ENCODE measurements around the gene RRP15. TPM values are rescaled to one million over a fixed set of nuclear protein-coding genes. Genes with fewer than 3 reads are reported as not detected.

The RRP15 gene
- total RNA-seq, 2 donors from 2014 or later: 24.9 to 27.3 TPM

DNA sequence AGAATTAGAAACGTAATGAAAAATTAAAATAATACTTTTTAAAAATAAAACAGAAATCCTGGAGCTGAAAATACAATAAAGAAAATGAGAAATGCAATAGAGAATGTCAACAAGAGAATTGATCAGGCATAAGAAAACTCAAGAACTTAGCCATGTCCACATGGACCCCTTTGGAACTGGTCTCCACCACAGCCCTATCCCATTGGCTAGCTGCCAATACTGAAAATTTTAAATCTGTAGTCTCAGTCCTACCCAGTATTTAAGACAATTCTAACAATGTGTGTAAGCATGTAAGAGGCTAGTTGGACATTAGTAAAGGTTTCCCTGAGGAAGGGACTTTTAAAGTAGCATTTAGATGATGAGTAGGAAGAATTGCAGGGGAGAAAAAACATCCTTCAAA is 25.8 kb upstream of the RRP15 start:
- Mint-ChIP-seq H3K9me3 (no peaks in the 10 kb centered on the region), H3K27ac (no peak overlapping the region), H3K36me3 (ENCODE audit: low read depth) (no peaks in the 10 kb centered on the region), H3K27me3 (ENCODE audit: insufficient read depth) (peaks cover 3% of the 10 kb centered on the region), H3K4me3 (no peak overlapping the region), H3K4me1 (peaks cover 9% of the 10 kb centered on the region)
- Histone ChIP-seq H3K4me3 (ENCODE audit: low read length) (no peak overlapping the region), H3K27me3 (ENCODE audit: control insufficient read depth, insufficient read depth, low read length, poor library complexity, severe bottlenecking) (no peaks in the 10 kb centered on the region), H3K9ac (ENCODE audit: extremely low read depth, low read length, poor library complexity, severe bottlenecking) (no peak overlapping the region), H3K27ac (ENCODE audit: low read depth, low read length) (no peak overlapping the region), H3K36me3 (ENCODE audit: control insufficient read depth, insufficient read depth, low read length) (no peaks in the 10 kb centered on the region), H3K4me1 (ENCODE audit: control insufficient read depth, insufficient read depth, low read length) (no peaks in the 10 kb centered on the region), H3K9me3 (ENCODE audit: control insufficient read depth, low read length) (no peaks in the 10 kb centered on the region)
- TF ChIP-seq, protein P1, sequence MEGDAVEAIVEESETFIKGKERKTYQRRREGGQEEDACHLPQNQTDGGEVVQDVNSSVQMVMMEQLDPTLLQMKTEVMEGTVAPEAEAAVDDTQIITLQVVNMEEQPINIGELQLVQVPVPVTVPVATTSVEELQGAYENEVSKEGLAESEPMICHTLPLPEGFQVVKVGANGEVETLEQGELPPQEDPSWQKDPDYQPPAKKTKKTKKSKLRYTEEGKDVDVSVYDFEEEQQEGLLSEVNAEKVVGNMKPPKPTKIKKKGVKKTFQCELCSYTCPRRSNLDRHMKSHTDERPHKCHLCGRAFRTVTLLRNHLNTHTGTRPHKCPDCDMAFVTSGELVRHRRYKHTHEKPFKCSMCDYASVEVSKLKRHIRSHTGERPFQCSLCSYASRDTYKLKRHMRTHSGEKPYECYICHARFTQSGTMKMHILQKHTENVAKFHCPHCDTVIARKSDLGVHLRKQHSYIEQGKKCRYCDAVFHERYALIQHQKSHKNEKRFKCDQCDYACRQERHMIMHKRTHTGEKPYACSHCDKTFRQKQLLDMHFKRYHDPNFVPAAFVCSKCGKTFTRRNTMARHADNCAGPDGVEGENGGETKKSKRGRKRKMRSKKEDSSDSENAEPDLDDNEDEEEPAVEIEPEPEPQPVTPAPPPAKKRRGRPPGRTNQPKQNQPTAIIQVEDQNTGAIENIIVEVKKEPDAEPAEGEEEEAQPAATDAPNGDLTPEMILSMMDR (conservative IDR thresholded peaks at IDR 0.05): no peak
- WGBS, 2 experiments (ENCODE audit: insufficient coverage in 1 of 2, insufficient read length in 1 of 2): no CpG with 5 or more reads among the region's 1 CpG
- no peak for DNase-seq

DNA sequence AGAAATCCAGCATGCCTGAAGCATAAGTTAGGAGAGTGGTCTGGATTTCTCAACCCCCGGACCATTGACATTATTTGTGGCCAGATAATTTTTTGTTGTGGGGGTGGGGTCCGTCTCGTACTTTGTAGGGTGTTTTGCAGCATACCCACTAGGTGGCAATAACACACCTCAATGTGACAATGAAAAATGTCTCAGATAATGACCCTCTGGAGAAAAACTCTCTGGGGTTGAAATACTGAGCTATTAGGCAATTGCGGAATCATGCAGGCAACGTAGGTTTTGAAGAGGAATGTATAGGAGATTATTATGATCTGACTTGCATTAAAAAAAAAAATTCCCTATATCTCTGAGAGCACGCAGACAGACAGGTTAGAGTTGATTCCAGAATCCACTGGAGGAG is 25.3 kb upstream of the RRP15 start:
- Mint-ChIP-seq H3K27me3 (ENCODE audit: insufficient read depth) (peaks cover 3% of the 10 kb centered on the region), H3K9me3 (no peaks in the 10 kb centered on the region), H3K4me1 (peaks cover 5% of the 10 kb centered on the region), H3K27ac (no peak overlapping the region), H3K4me3 (no peak overlapping the region), H3K36me3 (ENCODE audit: low read depth) (no peaks in the 10 kb centered on the region)
- no peaks in the 10 kb centered on the region for H3K27me3 ChIP-seq (ENCODE audit: control insufficient read depth, insufficient read depth, low read length, poor library complexity, severe bottlenecking)
- no peak overlapping the region for H3K4me3 ChIP-seq (ENCODE audit: low read length)
- WGBS, 2 experiments (ENCODE audit: insufficient coverage in 1 of 2, insufficient read length in 1 of 2): 54 to 67% methylated on average over 2 to 6 of the region's 6 CpGs
- H3K9ac ChIP-seq (ENCODE audit: extremely low read depth, low read length, poor library complexity, severe bottlenecking): no peak overlapping the region
- H3K27ac ChIP-seq (ENCODE audit: low read depth, low read length): no peak overlapping the region
- no peaks in the 10 kb centered on the region for H3K4me1 ChIP-seq (ENCODE audit: control insufficient read depth, insufficient read depth, low read length)
- no peaks in the 10 kb centered on the region for H3K36me3 ChIP-seq (ENCODE audit: control insufficient read depth, insufficient read depth, low read length)
- peak; percentile 53 for DNase-seq
- no peaks in the 10 kb centered on the region for H3K9me3 ChIP-seq (ENCODE audit: control insufficient read depth, low read length)
- TF ChIP-seq, protein P1 (conservative IDR thresholded peaks at IDR 0.05): peak; percentile 79

DNA sequence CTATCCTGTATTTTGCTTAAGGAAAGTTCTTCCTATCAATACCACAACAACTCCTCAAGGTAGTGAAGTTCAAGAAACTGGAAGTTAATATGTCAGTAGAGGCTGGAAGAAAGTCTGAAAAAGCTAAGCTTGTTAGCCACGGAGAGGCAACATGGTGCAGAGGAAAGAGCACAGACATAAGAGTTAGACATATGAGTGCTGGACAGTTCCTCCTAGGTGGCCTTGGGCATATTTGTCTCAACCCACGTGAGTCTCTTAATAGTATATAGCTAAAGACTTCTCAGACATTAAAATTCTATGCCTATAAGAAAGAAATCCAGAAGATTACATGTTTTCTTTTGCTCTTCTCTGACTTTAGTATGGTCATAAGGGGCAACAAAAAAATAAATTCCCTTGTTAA is 22.8 kb upstream of the RRP15 start:
- Mint-ChIP-seq H3K4me3 (no peak overlapping the region), H3K27ac (no peak overlapping the region), H3K4me1 (peaks cover 4% of the 10 kb centered on the region), H3K9me3 (no peaks in the 10 kb centered on the region), H3K27me3 (ENCODE audit: insufficient read depth) (peaks cover 6% of the 10 kb centered on the region), H3K36me3 (ENCODE audit: low read depth) (no peaks in the 10 kb centered on the region)
- Histone ChIP-seq H3K36me3 (ENCODE audit: control insufficient read depth, insufficient read depth, low read length) (no peaks in the 10 kb centered on the region), H3K27ac (ENCODE audit: low read depth, low read length) (no peak overlapping the region), H3K9me3 (ENCODE audit: control insufficient read depth, low read length) (no peaks in the 10 kb centered on the region), H3K9ac (ENCODE audit: extremely low read depth, low read length, poor library complexity, severe bottlenecking) (no peak overlapping the region), H3K4me1 (ENCODE audit: control insufficient read depth, insufficient read depth, low read length) (no peaks in the 10 kb centered on the region), H3K4me3 (ENCODE audit: low read length) (no peak overlapping the region), H3K27me3 (ENCODE audit: control insufficient read depth, insufficient read depth, low read length, poor library complexity, severe bottlenecking) (no peaks in the 10 kb centered on the region)
- WGBS, 2 experiments (ENCODE audit: insufficient coverage in 1 of 2, insufficient read length in 1 of 2): 86 to 89% methylated on average over 1 to 2 of the region's 2 CpGs
- DNase-seq: no peak
- TF ChIP-seq, protein P1 (conservative IDR thresholded peaks at IDR 0.05): no peak
